Activated CD8-positive, alpha-beta memory T cell treated with anti-CD3 and anti-CD28 coated beads, Interleukin-2, amount 50 U/mL, for 1 hour (primary cell): Measurements from ENCODE around the gene OR14I1.

Experiments
- DNase-seq: peaks from one replicate; pipeline ENCODE4 v3.0.0-alpha.2; 2020; ENCODE audit errors: extremely low read depth

The OR14I1 gene

GRCh38 chr1:248702714-248703113 is at the start of gene OR14I1:
Gene OR14I1 (minus strand): TSS chr1:248702766.
- DNase-seq: no peak

- DNase-seq: no peak
These were observed 49.1 kb upstream of the OR14I1 start for GRCh38 chr1:248751635-248752034.

GRCh38 chr1:248751142-248751541 is 48.6 kb upstream of the OR14I1 start:
- no peak for DNase-seq

- DNase-seq: no peak
These were observed 47.9 kb upstream of the OR14I1 start for GRCh38 chr1:248750496-248750895.

GRCh38 chr1:248748211-248748610 is 45.6 kb upstream of the OR14I1 start:
- no peak for DNase-seq

GRCh38 chr1:248740876-248741275 is 38.3 kb upstream of the OR14I1 start:
- DNase-seq: no peak

- no peak for DNase-seq
These were observed 37.1 kb upstream of the OR14I1 start for GRCh38 chr1:248739572-248740205.

GRCh38 chr1:248737457-248737856 is 34.9 kb upstream of the OR14I1 start:
- no peak for DNase-seq

- no peak for DNase-seq
These were observed 34.4 kb upstream of the OR14I1 start for GRCh38 chr1:248736977-248737376.

- no peak for DNase-seq
These were observed 31.0 kb upstream of the OR14I1 start for GRCh38 chr1:248733566-248733965.

GRCh38 chr1:248730507-248731335 is 28.2 kb upstream of the OR14I1 start:
- no peak for DNase-seq

- DNase-seq: no peak
These were observed 11.7 kb upstream of the OR14I1 start for GRCh38 chr1:248714248-248714647.

- no peak for DNase-seq
These were observed 7.8 kb upstream of the OR14I1 start for GRCh38 chr1:248710305-248710900.

- no peak for DNase-seq
These were observed 2.0 kb upstream of the OR14I1 start for GRCh38 chr1:248704606-248705005.

GRCh38 chr1:248703674-248704073 is 1.1 kb upstream of the OR14I1 start:
- no peak for DNase-seq

GRCh38 chr1:248699099-248699498 is 3.5 kb downstream of the OR14I1 start:
- no peak for DNase-seq

GRCh38 chr1:248697907-248698306 is 4.7 kb downstream of the OR14I1 start:
- DNase-seq: no peak

GRCh38 chr1:248696774-248697173 is 5.8 kb downstream of the OR14I1 start:
- DNase-seq: no peak

- no peak for DNase-seq
These were observed 6.3 kb downstream of the OR14I1 start for GRCh38 chr1:248696261-248696660.

GRCh38 chr1:248695451-248696132 is 7.0 kb downstream of the OR14I1 start:
- no peak for DNase-seq

GRCh38 chr1:248691567-248692155 is 10.9 kb downstream of the OR14I1 start:
- no peak for DNase-seq
